Lower lobe of right lung (tissue), 2 donors: Measurements from ENCODE around the gene BTN1A1. TPM values are rescaled to one million over a fixed set of nuclear protein-coding genes. Genes with fewer than 3 reads are reported as not detected.

ENCODE experiments used
- ATAC-seq, 2 donors: fragments of 200-7000 bp; cut with Tn5 transposase; one replicate each; pipeline ENCODE4 v1.9.1; 2020 to 2022; ENCODE audit warnings: mild to moderate bottlenecking in 2 of 2, moderate library complexity in 2 of 2
- DNase-seq: peaks from one replicate; pipeline ENCODE4 v3.0.0-alpha.2; 2020
- H3K27ac ChIP-seq: fragments of 200-600 bp; one replicate; pipeline ENCODE4 v1.8.0; 2022
- H3K27me3 ChIP-seq: fragments of 200-600 bp; one replicate; pipeline ENCODE4 v1.8.0; 2022; ENCODE audit warnings: low read depth
- H3K36me3 ChIP-seq: fragments of 200-600 bp; one replicate; pipeline ENCODE4 v1.8.0; 2022; ENCODE audit warnings: mild to moderate bottlenecking
- H3K4me1 ChIP-seq: fragments of 200-600 bp; one replicate; pipeline ENCODE4 v1.8.0; 2022
- H3K4me3 ChIP-seq: fragments of 200-600 bp; one replicate; pipeline ENCODE4 v1.8.0; 2022; ENCODE audit warnings: mild to moderate bottlenecking
- H3K9me3 ChIP-seq: fragments of 200-600 bp; one replicate; pipeline ENCODE4 v1.8.0; 2022
- intact Hi-C: fragments of 100-400 bp; cut with DNase I; formaldehyde crosslinking; loops from one replicate; pipeline ENCODE4 v1.11.0; 2022
- total RNA-seq: library from RNA; stranded (reverse); fragmentation: NEBNext Ultra II Directional; extraction: Animal tissue kit (Norgen Biotek cat#: 25700); gene quantifications from one replicate; pipeline ENCODE4 v1.2.1, GENCODE V29; 2021
- TF ChIP-seq, protein P1 (sequence below): fragments of 200-600 bp; IDR thresholded peaks from one replicate; pipeline ENCODE4 v1.8.0; 2022; ENCODE audit warnings: antibody characterized with exemption, mild to moderate bottlenecking
- donor health status: DM: no; HTN: yes; CAD: no; lungs with severe emphysema.

The BTN1A1 gene
- total RNA-seq, 1 donor from 2014 or later: not detected

- Histone ChIP-seq H3K27ac (peak overlapping the region; percentile 51), H3K4me1 (peaks cover 17% of the 10 kb centered on the region), H3K36me3 (no peaks in the 10 kb centered on the region), H3K4me3 (peak overlapping the region; percentile 55), H3K27me3 (no peaks in the 10 kb centered on the region), H3K9me3 (no peaks in the 10 kb centered on the region)
- intact Hi-C loops: no loop called here
- ATAC-seq: peak; percentile 88 to 89
- DNase-seq: peak; percentile 64
- TF ChIP-seq, protein P1, sequence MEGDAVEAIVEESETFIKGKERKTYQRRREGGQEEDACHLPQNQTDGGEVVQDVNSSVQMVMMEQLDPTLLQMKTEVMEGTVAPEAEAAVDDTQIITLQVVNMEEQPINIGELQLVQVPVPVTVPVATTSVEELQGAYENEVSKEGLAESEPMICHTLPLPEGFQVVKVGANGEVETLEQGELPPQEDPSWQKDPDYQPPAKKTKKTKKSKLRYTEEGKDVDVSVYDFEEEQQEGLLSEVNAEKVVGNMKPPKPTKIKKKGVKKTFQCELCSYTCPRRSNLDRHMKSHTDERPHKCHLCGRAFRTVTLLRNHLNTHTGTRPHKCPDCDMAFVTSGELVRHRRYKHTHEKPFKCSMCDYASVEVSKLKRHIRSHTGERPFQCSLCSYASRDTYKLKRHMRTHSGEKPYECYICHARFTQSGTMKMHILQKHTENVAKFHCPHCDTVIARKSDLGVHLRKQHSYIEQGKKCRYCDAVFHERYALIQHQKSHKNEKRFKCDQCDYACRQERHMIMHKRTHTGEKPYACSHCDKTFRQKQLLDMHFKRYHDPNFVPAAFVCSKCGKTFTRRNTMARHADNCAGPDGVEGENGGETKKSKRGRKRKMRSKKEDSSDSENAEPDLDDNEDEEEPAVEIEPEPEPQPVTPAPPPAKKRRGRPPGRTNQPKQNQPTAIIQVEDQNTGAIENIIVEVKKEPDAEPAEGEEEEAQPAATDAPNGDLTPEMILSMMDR: no peak
These were observed 53.1 kb downstream of the BTN1A1 start for GRCh38 chr6:26553264-26553634.

DNA sequence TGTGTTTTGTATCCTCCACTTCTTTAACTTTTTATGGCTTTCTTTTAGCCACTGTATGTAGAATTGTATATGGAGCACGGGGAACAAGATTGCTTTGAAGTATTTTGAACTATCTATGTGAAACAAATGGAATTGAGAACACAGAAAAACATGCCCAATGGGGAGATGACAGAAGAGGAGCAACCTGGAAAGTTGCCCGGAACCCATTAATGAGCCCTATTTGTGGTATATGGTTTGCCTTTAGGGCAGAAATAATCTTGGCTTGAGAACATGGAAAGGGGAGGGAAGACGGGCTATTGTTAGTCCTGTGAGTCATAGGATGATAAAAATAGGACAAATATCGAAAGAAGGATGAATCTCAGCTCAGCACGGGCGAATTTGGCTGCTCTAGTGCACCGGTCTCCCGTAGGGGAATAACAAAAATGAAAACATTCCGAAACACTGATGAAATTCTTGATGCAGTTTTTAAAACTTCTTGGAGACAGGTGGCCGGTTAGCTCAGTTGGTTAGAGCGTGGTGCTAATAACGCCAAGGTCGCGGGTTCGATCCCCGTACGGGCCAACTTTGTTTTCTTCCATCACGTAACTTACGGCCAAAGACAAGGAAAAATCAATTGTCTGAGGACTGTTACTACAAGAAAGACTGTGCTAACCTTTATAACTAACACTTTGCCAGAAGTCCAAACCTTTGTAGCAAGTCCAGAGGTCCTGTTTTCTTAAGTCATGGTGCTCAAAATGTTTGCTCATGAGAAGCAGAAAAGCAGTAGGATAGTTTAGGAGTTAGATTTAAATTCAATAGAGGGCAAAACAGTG lies 53.7 kb downstream of the BTN1A1 start:
- ATAC-seq (peak; percentile 83 to 94), DNase-seq (peak; percentile 77)
- no peaks in the 10 kb centered on the region for H3K27me3 ChIP-seq
- TF ChIP-seq, protein P1: no peak
- peak overlapping the region; percentile 55 for H3K4me3 ChIP-seq
- H3K27ac ChIP-seq: peak overlapping the region; percentile 51
- H3K36me3 ChIP-seq: no peaks in the 10 kb centered on the region
- intact Hi-C loops: no loop called here
- H3K4me1 ChIP-seq: peaks cover 17% of the 10 kb centered on the region
- H3K9me3 ChIP-seq: no peaks in the 10 kb centered on the region

DNA sequence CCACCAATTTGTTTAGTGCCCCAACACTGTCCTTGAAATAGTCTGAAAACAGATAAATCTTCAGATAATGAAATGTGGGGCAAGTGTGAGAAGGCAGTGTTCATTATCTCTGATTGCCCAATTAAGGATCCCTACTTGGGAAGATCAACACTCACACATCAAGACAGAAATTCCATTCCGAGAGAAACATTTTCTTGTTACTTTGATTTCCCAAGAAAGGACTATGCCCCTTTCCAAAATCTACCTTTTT lies 54.3 kb downstream of the BTN1A1 start:
- peak overlapping the region; percentile 55 for H3K4me3 ChIP-seq
- H3K27me3 ChIP-seq: no peaks in the 10 kb centered on the region
- intact Hi-C loops: no loop called here
- peak overlapping the region; percentile 51 for H3K27ac ChIP-seq
- DNase-seq (no peak), ATAC-seq (no peak)
- no peaks in the 10 kb centered on the region for H3K36me3 ChIP-seq
- H3K9me3 ChIP-seq: no peaks in the 10 kb centered on the region
- peaks cover 17% of the 10 kb centered on the region for H3K4me1 ChIP-seq
- TF ChIP-seq, protein P1: no peak

DNA sequence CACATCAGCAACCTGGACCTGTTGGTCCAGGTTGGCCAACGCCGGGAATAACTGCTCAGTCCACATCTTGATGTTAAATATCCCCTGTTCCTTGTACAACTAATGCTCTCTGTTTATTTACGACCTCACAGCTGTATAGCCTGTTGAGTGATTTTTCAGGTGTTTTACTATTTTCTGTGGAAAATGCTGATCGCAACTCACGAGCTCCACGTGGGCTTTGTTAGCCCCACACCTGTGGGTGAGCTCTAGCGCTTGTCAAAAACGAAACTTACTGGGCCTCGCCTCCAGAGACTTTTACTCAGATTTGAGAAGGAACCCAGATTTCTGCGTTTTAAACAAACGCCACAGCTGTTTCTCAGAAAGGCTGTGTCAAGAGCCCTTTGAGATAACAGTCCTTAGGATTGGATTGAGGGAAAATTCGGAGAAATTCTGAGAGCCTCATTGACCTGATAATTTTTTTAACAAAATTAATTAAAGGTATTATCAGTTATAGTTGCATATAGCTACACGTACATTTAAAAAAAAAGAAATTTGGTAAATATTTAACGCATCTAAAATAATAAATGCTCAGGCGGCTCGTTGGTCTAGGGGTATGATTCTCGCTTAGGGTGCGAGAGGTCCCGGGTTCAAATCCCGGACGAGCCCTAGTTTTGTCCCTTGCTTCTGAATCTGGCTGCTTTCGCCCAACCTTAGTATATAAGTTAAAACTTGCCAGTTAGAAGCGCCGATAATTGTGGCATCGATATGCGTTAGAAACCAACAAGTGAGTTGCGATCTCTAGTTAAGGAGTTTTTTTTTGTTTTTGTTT lies 54.8 kb downstream of the BTN1A1 start:
- peak overlapping the region; percentile 55 for H3K4me3 ChIP-seq
- ATAC-seq (peak in 1 of 2 donors; percentile 37), DNase-seq (no peak)

GRCh38 chr6:26555505-26556262 lies 55.6 kb downstream of the BTN1A1 start:
- no peaks in the 10 kb centered on the region for H3K9me3 ChIP-seq
- TF ChIP-seq, protein P1: no peak
- peaks cover 7% of the 10 kb centered on the region for H3K4me1 ChIP-seq
- peak overlapping the region; percentile 55 for H3K4me3 ChIP-seq
- ATAC-seq (no peak), DNase-seq (no peak)
- H3K36me3 ChIP-seq: no peaks in the 10 kb centered on the region
- H3K27me3 ChIP-seq: no peaks in the 10 kb centered on the region
- no peak overlapping the region for H3K27ac ChIP-seq
- intact Hi-C loops: no loop called here

More for the DNA sequence above, 54.8 kb downstream of the BTN1A1 start:
- peak overlapping the region; percentile 51 for H3K27ac ChIP-seq
- intact Hi-C loops: no loop called here
- peaks cover 15% of the 10 kb centered on the region for H3K4me1 ChIP-seq
- TF ChIP-seq, protein P1: no peak
- no peaks in the 10 kb centered on the region for H3K9me3 ChIP-seq
- H3K36me3 ChIP-seq: no peaks in the 10 kb centered on the region
- H3K27me3 ChIP-seq: no peaks in the 10 kb centered on the region
